Measurements from ENCODE around the gene TARS3.

- TF ChIP-seq, protein P1, sequence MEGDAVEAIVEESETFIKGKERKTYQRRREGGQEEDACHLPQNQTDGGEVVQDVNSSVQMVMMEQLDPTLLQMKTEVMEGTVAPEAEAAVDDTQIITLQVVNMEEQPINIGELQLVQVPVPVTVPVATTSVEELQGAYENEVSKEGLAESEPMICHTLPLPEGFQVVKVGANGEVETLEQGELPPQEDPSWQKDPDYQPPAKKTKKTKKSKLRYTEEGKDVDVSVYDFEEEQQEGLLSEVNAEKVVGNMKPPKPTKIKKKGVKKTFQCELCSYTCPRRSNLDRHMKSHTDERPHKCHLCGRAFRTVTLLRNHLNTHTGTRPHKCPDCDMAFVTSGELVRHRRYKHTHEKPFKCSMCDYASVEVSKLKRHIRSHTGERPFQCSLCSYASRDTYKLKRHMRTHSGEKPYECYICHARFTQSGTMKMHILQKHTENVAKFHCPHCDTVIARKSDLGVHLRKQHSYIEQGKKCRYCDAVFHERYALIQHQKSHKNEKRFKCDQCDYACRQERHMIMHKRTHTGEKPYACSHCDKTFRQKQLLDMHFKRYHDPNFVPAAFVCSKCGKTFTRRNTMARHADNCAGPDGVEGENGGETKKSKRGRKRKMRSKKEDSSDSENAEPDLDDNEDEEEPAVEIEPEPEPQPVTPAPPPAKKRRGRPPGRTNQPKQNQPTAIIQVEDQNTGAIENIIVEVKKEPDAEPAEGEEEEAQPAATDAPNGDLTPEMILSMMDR (IDR thresholded peaks at IDR 0.05): peak; percentile 13
- no peak for TF ChIP-seq EZH2phosphoT487 (IDR thresholded peaks at IDR 0.05)
- no peak for TF ChIP-seq EZH2 (IDR thresholded peaks at IDR 0.05)
Observed at GRCh38 chr15:101694261-101694660, 30.0 kb downstream of the TARS3 start.
